ENCODE data around the gene CCDC85C. TPM values are rescaled to one million over a fixed set of nuclear protein-coding genes. Genes with fewer than 3 reads are reported as not detected.
A peak's percentile ranks its signal among the peaks of the same experiment; 100 is the strongest.

The CCDC85C gene
- total and polyA plus RNA-seq, 2 of the 8 experiments (the other 6 are each of a cell fraction or from before 2014, with no cell fraction given): 16.8 to 35.8 TPM

GRCh38 chr14:99479906-99480869 is 123.8 kb downstream of the CCDC85C start, which contains the start of gene SETD3:
Gene SETD3 (minus strand): TSS chr14:99480859. CDS start chr14:99465805, 15,054 bp downstream.
- H3K23me2 ChIP-seq (ENCODE audit: low read depth, low read length): peaks cover 4% of the 10 kb centered on the region
- H2BK5ac ChIP-seq (ENCODE audit: low read depth, low read length): peak within 1 kb of the TSS; percentile 85
- ChIA-PET POLR2A (ENCODE audit: partially characterized antibody) (interaction anchor here (0.6 to 1.5 kb wide), 14 partner anchors 10 to 122 kb away, joined by 3 to 7 read pairs (median 3); no protein-coding TSS in a partner anchor), CTCF (ENCODE audit: partially characterized antibody) (interaction anchor here (0.6 to 0.9 kb wide), 5 partner anchors 16 to 419 kb away, joined by 3 to 4 read pairs (median 3); no protein-coding TSS in a partner anchor)
- no peak within 1 kb of the TSS for H3K23ac ChIP-seq (ENCODE audit: insufficient read length)
- H2BK20ac ChIP-seq (ENCODE audit: low read length): no peak within 1 kb of the TSS
- no peak within 1 kb of the TSS for H4K91ac ChIP-seq (replicated peaks; ENCODE audit: insufficient read length, low read length)
- peaks cover 0 to 8% (median 4%) of the 10 kb centered on the region in 4 experiments; a peak in 5 of 7 replicates for H3K4me1 ChIP-seq (replicated peaks in 1 of 4; ENCODE audit: control insufficient read depth in 3 of 4, insufficient read depth in 4 of 4, low read length in 3 of 4)
- H3K14ac ChIP-seq (ENCODE audit: insufficient read length): no peak within 1 kb of the TSS
- H3K27ac ChIP-seq (ENCODE audit: low read depth, low read length): peak within 1 kb of the TSS; percentile 91; the same call in 1 of the 2 replicates
- H4K8ac ChIP-seq (ENCODE audit: extremely low read depth, insufficient read depth, low read length): peak within 1 kb of the TSS; percentile 98
- peak within 1 kb of the TSS; percentile 79 to 85 for H3K4me2 ChIP-seq (ENCODE audit: insufficient read depth in 1 of 2, low read depth in 2 of 2, low read length in 2 of 2)
- H3K56ac ChIP-seq (replicated peaks; ENCODE audit: insufficient read length, low read depth, low read length): peak within 1 kb of the TSS; percentile 62
- no peak within 1 kb of the TSS for H2BK15ac ChIP-seq (ENCODE audit: low read length)
- H2AK5ac ChIP-seq (ENCODE audit: low read depth, low read length): no peak within 1 kb of the TSS
- H3K79me1 ChIP-seq (ENCODE audit: low read depth, low read length): peaks cover 2% of the 10 kb centered on the region; the same call in 1 of the 2 replicates
- DNase-seq (ENCODE audit: low read depth in 1 of 2, low spot score in 2 of 2) (no peak), FAIRE-seq (no peak)
- H3K27me3 ChIP-seq (replicated peaks in 1 of 4; ENCODE audit: control insufficient read depth in 3 of 4, extremely low read depth in 1 of 4, insufficient read depth in 3 of 4, low read length in 3 of 4): no peaks in the 10 kb centered on the region
- peak within 1 kb of the TSS; percentile 87 to 92 (median 90) for H3K9ac ChIP-seq (replicated peaks in 1 of 4; ENCODE audit: extremely low read depth in 1 of 4, low read depth in 3 of 4, low read length in 3 of 4)
- H3K18ac ChIP-seq (ENCODE audit: extremely low read depth, low read length): peak within 1 kb of the TSS; percentile 84; the same call in 1 of the 2 replicates
- no peak within 1 kb of the TSS for H2BK120ac ChIP-seq (replicated peaks; ENCODE audit: low read depth, low read length)
- WGBS, 2 experiments (ENCODE audit: extremely low coverage in 1 of 2, insufficient coverage in 1 of 2, insufficient read length in 1 of 2, insufficient replicate concordance in 2 of 2, low coverage in 1 of 2, low lambda C conversion rate in 2 of 2, missing lambda C conversion rate in 1 of 2): 1% methylated on average over 53 of the region's 122 CpGs; no CpG with 5 or more reads in 1 of the 2 experiments
- H4K20me1 ChIP-seq (replicated peaks in 1 of 2; ENCODE audit: control insufficient read depth in 1 of 2, insufficient read depth in 2 of 2, low read length in 2 of 2): peaks cover 2 to 17% of the 10 kb centered on the region in 2 experiments
- H3K79me2 ChIP-seq (ENCODE audit: control insufficient read depth in 1 of 2, insufficient read depth in 2 of 2, low read length in 2 of 2): peaks cover 24 to 83% of the 10 kb centered on the region in 2 experiments
- H2BK12ac ChIP-seq (ENCODE audit: low read depth, low read length): no peak within 1 kb of the TSS
- H3K9me3 ChIP-seq (ENCODE audit: insufficient read depth in 2 of 2, low read depth in 1 of 2, low read length in 1 of 2): no peaks in the 10 kb centered on the region
- H3K4ac ChIP-seq (replicated peaks; ENCODE audit: insufficient read length, low read depth, low read length): no peak within 1 kb of the TSS
- no peaks in the 10 kb centered on the region for H3K36me3 ChIP-seq (ENCODE audit: control insufficient read depth in 2 of 4, insufficient read depth in 4 of 4, low read length in 3 of 4)
- peak within 1 kb of the TSS; percentile 83 to 95 (median 92) for H3K4me3 ChIP-seq (ENCODE audit: extremely low read depth in 1 of 4, insufficient read depth in 2 of 4, low read depth in 3 of 4, low read length in 4 of 4)
- peak within 1 kb of the TSS; percentile 63 for H4K5ac ChIP-seq (ENCODE audit: insufficient read length, low read depth, low read length)
- no peak within 1 kb of the TSS for H2AFZ ChIP-seq (ENCODE audit: low read length)
- TF ChIP-seq YY1 (IDR thresholded peaks at IDR 0.05; ENCODE audit: low read depth, low read length): no peak
- peak in 1 of 3 experiments; percentile 27; a peak in 1 of 4 replicates for TF ChIP-seq CTCF (IDR thresholded peaks at IDR 0.05; ENCODE audit: control extremely low read depth in 1 of 3, insufficient read depth in 1 of 3, low read depth in 1 of 3, low read length in 3 of 3)
- TF ChIP-seq RAD21 (IDR thresholded peaks at IDR 0.05 in 1 of 2, conservative IDR thresholded peaks at IDR 0.05 in 1 of 2; ENCODE audit: low read depth in 2 of 2, low read length in 2 of 2): no peak
- peak; percentile 59; the same call in 1 of the 2 replicates for TF ChIP-seq PHF8 (conservative IDR thresholded peaks at IDR 0.05; ENCODE audit: low read depth, low read length)
- no peak for TF ChIP-seq TCF12 (IDR thresholded peaks at IDR 0.05; ENCODE audit: low read depth, low read length)
- TF ChIP-seq CBX8 (IDR thresholded peaks at IDR 0.05; ENCODE audit: borderline replicate concordance, low read depth, low read length): no peak

All from H1 (cell line).